Measurements from ENCODE around the gene ITGBL1.

Gene ITGBL1

DNA sequence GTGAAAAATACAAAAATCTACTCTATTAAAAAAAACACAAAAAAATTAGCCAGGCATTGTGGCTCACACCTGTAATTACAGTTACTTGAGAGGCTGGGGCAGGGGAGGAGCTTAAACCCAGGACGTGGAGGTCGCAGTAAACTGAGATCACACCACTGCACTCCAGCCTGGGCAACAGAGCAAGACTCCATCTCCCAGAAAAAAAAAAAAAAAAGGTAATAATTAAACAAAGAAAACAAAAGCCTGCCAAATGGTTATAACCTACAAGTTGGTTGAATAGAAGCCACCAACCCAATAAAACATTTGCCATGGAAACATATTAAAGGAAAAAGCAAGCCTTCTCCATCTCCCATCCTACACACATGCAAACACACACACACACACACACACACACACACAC lies 255.2 kb downstream of the ITGBL1 start:
- no peak for DNase-seq

DNA sequence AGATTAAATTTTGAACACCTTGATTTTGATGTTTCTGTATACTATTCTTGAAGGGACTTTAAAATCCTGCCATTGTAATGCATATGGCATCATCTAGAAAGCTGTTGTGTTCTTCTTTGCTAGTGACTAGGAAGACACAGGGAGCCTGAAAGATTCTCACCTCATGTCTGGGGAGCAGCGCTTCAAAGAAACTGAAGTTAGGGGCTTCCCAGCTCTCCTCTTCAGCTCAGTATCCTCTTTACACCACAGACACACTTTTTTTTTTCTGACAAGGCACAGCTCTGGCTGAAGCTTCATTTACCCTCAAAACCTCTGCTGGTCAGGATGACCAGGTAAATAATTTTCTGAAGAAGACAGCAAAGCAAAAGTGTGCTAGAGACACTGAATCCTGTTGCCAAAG lies 255.6 kb downstream of the ITGBL1 start:
- no peak for DNase-seq

DNA sequence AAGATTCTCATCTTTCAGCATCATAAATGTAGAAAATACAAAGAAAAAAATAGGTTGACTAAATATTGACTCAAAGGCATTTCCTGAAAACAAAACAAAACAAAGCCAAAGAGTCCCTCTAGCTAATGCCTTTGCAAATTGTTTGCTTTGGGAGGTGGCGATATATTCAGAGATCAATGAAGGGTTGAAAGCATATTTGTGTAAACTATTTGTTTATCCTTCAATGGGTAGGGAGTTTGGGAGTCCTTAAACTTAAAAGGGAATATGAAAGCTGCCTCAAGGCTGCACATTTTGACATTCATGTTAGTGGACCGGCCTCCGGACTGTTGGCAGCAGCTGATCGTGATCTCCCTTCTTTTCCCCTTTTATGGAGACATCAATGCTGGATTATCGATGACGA lies 257.5 kb downstream of the ITGBL1 start:
- no peak for DNase-seq

DNA sequence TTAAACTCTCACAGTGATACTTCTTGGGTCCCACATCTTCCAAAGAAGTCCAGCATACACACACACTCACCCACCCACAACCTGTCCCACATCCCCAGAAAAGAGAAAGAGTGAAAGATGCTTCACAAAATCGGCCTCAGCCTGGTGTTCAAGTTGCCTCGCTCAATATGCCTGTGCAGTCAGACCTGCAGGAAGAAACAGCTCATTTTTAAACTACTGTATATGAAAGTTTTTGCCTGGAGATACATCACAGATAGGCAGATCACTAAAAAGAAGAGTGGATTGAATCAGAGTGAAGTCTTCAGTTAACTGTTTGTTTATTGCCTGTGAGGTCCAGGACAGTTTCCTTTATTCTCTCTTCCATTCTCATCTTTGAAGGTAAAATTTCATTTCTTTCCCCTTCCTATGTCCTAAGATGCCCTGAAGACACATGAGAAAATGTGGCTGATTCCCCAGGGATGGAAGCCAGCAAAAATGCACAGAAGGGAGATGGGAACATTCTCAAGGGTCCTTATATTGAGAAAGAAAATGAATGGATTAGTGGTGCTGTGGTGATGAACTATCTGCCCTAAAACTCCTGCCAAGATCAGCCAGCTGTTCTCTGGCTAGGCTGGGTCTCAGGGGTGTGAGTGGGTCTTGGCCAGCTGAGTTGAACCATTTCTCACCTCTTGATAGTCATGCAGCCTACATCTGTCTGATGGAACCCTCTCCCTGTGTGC lies 259.0 kb downstream of the ITGBL1 start:
- no peak for DNase-seq

DNA sequence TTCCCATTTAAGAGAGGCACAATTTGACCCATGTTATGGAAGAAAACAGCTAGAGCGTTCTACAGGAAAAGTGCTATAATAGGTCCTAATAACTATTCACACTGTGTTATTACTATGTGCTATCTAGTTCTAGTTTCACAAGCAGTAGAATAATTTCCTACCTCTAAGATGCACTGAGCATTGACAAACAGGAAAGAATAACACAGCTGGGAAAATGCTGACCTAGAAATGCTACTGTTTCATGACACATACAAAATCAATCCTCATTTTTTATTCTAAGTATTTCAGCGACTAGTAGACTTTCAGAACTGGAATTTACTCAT lies 259.5 kb downstream of the ITGBL1 start:
- no peak for DNase-seq

DNA sequence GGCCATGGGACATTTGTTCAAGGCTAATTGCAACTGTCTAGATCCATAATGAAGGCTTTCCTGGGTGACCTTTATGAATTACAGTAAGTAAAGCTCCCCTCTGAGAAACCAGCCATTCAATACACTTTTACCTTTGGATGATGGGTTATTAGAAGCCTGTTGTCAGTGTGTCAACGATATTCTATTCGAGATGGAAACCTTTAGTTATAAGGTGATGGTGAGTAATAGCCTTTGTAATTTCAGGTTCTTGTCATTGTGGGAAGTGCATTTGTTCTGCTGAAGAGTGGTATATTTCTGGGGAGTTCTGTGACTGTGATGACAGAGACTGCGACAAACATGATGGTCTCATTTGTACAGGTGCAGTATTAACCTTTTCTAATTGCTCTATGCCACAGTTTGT lies 261.7 kb downstream of the ITGBL1 start:
- DNase-seq = peak in 1 of 2 experiments; percentile 26

DNA sequence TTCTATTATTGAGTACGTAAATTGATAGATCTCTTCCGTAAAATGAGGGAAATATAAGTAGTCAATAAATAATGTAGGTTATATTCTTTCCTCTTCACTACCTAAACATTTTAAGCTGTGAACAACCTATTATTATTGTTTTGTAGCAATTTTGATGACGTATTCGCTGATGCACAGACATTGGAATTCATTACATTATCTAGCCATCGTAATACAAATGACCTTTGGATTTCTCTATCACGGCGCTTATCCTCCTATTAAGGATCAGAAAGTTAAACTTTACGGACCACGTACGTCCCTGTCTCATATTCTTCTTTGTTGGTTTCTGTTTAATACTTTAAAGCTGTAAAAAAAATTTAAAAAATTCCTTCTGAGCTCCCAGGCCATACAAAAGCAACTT lies 264.9 kb downstream of the ITGBL1 start:
- DNase-seq = no peak

DNA sequence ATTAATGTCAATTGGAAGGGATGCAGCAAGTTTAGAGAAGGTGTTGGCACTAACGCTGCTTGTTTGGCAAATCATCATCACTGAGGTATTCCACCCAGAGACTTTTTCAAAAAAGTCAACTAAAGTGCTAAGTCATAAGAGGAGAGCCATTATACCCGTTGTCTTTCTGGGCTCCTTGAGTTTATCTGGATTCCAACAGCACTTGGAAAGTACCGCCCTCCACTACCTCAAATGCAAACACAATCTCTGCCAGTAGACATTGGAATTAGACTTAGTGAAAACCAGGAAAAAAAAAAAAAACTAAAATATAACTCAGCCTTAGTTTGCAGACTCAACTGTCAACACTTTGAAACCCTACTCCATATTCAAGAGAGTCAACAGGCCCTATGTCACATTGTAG lies 266.0 kb downstream of the ITGBL1 start:
- no peak for DNase-seq

DNA sequence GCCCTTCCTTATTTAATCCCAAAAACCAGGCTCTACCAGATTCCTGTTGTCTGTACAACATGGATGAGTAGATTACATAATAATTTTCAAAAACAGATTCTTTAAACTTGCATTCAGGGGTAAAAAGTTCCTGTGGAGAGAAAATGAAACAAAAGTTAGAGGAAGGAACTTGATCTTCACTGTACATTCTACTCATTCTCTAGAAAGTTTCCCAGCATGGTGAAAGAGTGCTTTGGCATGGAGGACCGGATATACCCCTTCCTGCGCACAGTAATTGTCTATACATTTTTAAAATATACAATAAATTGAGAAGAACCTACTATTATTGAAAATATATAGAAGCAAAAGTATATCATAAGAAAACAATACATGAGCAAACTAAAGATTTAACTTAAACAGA lies 274.2 kb downstream of the ITGBL1 start:
- no peak for DNase-seq

DNA sequence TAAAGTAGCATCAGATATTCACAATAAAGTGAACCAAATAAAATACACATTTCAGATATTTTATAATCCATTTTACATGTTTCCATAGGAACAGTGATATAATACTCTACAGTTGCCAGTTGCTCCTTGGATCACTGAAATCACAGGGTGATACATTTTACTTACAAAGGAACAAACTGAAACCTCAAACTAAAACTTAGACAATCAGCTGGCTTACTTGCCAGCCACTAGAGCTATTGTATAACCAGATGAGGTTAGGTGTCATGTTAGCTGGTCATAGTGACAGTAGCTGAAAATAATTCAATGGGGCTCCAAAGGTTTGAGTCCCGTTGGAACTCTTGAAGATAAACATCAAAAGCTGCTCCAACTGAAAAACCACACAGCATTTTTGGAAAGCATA lies 274.6 kb downstream of the ITGBL1 start:
- no peak for DNase-seq

DNA sequence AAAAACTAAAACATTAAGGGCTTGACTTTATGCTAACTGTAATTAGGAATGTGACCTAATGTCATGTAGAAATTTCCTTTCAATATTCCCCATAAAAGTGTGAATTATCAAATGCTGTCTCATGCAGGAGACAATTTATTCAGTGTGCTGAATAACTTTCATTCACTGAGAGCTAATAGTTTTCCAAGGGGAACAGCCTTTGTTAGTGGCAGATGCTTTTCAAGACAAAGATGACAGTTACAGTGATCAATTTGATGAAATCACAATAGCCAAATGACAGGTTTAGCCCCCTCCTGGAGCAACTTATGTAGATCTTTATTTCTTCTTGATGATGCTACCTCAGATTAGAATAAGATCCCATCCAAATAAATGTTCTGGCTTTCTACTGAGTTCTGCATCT lies 275.5 kb downstream of the ITGBL1 start:
- no peak for DNase-seq

DNA sequence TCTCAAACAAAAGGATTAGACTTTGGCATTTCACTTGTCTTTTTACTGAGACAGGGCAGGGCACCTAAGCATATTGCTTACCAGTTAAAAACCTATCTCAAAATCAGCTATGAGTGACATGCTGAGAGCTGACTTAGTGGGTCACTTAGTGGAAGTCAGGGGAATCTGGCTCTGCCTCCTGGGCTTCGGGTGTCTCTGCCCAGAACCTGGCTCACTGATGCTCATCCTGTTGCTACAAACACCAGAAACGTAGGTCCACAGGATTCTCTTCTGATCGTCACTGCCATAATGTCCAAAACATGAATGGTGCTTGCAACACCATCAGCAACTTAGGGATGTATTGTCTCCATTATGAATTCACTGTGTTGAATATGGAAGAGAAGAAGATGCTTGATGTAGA lies 276.1 kb downstream of the ITGBL1 start:
- no peak for DNase-seq

DNA sequence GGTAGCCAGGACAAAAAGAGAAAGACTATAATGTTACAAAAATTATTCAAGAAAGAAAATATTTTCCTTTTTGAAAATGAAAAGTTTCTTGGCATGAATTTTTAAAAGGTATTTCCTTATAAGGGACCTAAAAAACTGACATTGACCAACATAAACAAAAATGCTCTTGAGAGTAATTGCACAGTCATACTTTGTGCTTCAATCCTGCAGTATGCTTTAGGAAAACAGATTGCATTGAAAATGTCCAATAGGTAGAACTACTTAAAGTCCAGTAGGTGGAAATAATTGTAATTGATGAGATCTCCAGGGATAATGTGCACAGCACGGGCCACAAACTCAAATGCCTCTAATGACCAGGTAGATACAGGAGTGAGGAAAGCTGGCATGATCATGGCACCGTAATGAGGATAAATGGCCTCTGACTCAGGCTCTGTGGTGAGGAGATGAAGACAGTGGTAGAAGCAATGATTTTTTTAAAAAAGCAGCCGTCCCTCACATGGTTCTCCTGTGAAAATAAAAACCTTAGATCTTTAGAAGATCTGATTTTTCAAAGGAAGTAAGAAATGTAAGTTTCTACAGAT lies 278.0 kb downstream of the ITGBL1 start:
- DNase-seq = no peak

DNA sequence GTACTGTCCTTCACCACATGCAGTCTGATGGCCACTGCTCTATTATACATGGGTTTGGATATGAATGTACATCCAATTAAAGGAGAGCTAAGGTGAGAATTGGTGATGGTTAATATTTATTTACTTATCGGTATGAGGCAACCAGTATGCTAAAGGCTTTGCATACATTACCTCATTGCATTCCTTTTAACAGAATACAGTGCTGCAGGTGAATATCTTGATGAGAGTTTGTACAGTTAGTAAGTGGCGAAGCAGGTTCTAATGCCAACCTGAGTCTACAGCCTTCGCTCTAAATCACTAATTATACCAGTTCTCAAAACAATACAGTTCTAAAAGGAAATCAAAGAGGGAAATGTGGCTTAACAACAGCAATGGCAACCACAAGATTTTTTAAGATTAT lies 284.1 kb downstream of the ITGBL1 start:
- DNase-seq = peak in 1 of 2 experiments; percentile 21

DNA sequence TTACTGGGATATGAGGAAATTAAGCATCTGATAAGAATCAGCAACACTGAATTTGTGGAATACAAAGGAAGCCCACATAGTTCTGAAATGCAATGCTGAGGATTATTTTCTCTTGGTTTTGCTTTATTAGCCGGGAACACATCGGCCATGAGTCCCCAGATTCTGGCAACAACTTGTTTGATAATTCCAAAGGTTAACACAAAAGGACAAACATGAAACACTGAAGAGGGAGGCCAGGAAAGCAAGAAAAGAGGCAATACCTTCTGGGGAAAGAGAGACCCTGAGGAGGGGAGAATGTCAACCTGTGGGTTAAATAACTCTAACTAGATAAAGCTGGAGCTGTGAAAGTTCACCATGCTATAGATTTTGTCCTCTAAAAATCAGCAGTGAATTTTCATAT lies 285.9 kb downstream of the ITGBL1 start:
- no peak for DNase-seq

DNA sequence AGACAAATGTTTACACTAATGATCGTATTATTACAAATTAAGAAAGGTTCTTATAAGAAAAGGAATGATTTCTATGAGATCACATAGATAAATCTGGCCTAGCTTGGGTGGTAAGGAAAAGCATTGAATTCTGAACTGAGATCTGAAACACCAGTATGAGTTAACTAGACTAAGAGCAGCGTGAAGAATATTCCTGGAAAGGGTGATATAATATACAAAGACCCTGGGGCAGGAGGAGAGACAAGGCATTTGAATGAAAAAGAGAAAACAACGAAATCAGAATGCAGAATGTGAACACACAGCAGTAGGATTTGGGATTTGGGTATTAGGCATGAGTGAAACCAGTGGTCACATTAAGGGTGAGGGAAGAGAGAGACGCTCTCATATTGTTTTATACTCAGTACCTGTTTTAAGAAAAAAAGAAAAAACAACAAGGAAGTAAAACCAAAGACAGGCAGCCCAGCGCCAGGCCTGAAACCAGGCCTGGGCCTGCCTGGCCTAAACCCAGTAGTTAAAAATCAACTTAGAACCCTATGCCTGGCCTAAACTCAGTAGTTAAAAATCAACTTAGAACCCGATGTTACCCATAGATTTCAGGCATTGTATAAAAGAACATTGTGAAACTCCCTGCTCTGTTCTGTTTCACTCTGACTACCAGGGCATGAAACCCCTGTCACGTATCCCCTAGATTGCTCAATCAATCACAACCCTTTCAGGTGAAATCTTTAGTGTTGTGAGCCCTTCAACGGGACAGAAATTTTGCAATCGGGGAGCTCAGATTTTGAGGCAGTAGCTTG lies 287.1 kb downstream of the ITGBL1 start:
- no peak for DNase-seq

DNA sequence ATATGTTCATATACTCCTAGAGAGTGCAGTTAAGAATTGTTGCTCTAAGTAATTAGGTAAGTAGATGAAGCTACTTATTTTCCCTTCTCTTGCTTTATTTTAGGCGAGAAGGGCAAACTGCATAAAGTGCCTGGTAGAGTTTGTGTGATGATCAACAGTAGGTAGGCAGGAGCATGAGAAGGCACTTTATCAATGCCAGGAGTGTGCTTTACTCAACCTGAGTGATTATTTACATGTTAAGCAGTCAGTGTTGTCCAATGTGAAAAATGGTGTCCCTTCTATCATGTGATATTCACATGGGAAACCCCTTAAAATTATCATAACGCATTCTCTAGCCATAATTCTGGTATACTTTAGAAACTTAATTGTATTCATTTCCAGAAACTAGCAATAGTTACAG lies 294.0 kb downstream of the ITGBL1 start:
- no peak for DNase-seq

DNA sequence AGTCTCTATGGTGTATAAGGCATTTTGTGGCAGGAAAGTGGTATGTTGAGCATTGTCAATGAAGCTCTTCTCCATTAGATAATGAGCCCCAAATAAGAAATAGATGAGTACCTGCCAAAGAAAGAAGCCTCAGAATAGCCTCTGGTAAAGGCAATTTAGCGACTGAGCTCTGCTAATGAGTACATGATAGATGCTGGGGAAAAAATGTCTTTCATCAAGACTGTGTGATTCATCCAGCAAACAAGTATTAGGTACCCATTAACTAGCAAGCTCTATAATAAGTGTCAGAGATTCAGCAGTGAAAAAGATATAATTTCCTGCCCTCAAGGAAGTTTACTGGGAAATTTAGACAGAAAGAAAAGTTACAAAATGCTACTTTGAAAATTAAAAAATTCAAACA lies 294.6 kb downstream of the ITGBL1 start:
- DNase-seq = no peak

DNA sequence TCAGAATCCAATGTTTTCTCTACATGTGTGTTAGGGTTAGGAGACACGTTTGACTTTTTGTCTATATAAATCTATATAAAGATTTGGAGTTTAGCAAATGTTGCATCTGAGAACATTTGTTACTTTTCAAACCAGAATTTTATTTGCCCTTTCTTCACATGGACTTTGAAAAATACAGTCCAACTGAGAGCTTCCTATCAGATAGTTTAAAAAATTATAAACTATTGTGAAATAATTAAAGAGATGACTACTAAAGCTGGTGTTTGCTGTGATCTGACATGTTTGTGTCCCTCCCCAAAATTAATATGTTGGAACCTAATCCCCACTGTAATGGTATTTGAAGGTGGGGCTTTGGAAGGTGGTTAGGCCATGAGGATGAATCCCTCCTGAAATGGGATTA lies 297.1 kb downstream of the ITGBL1 start:
- no peak for DNase-seq

DNA sequence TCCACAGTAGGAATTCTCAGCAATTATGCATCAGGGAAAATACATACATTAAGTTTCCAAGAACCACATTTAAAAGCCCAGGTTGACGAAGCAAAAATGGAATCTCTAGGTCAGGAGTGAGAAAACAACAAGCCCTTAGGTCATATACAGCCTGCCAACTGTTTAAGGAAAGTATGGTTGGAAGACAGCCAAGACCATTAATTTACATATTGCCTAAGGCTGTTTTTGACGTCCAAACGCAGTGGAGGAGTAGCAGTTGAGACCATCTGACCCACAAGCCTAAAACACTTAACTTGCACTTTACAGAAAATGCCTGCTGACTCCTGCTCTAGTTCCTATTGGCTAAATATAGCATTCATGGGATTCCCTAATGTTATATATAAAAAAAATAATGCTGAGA lies 299.0 kb downstream of the ITGBL1 start:
- peak; percentile 50 to 71 for DNase-seq

DNA sequence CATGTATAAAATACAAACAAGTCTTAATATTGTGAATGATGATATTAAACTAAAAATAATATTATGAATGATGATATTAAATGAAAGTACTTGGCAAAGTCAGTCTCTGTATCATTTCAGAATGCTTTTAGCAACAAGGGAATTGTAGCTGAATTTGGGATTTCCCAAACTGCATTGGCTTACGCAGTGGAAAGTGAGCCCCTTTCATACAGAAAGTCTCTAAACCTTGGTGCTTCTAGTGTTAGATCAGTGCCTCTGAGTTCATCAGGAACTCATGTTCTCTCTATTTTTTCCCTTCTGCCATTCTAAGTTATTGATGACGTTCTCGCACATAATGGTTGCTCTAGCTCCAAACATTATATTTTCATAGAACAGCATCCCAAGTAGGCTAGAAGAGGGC lies 300.0 kb downstream of the ITGBL1 start:
- DNase-seq = no peak

DNA sequence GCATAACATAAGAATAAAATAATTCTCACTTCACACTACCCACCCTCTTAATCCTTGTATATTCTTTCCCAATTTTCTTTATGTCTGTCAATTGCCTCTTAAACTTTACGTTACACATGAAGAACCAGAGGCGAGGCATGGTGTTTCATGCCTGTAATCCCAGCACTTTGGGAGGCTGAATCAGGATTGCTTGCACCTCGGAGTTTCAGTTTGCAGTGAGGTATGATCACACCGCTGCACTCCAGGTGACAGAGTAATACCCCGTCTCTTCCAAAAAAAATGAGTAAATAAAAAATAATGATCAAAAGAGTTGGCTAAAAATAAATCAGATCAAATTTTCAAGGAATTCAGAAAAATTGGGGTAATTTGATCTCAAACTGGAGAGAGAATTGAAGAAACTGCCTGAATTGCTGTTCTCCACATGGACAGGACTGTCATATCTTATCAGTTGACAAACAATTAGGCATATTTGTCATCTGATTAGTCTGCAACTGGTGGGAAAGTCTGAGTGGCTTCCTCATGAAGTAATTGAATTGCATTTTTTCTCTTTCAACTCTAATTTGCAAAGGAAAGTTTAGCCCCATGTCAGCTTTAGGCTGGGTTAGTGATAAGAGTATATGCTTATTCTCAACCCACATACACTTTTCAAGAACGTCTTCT lies 302.9 kb downstream of the ITGBL1 start:
- DNase-seq = no peak

DNA sequence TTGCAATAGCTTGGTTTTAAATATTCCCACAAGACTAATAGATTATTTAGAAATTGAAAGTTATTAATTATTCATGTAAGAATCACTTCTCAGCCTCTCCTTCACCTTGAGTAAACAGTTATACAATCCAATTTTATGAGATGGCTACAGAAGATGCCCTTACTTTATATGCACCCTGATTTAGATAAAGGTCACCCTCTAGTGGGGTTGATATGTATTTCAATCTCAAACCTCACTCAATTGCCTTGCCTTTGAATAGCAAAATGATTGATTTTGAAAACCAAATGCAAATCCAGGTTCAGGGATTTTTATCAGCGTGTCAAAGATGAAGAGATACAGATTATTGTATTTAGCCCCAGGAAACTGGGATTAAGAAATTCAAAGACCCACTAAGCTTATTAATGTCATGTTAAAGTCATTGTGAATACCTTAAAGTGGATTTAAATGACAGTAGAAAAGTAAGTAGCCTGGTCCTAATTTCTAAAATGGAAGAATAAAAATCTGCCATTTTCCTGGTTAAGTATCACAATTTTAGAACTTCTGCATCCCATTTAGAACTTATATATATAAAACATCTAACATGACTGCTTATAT lies 305.1 kb downstream of the ITGBL1 start:
- DNase-seq = peak; percentile 57 to 68

DNA sequence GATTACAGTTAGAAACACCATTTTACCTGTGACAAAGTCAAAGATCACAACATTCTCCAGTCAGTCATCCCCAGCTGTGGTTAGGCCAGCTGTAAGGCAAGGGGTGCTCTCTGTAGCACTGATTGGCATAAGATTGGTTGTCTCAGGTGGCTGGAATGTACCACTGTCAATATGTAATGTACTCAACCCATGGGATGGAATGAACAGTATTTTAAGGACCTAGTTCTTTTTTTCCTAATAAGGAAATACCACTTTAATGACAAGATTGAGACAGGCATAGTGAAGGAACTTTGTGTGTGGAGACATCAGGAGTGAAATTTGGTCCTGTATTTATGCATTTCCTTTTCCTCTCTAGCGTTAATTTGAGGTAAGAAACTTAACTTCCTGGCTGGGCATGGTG lies 310.7 kb downstream of the ITGBL1 start:
- no peak for DNase-seq

All from SHP77 (cell line).